Memory B cell (primary cell): ENCODE measurements around the gene VAMP2.

Source experiments
- ATAC-seq: fragments of 150-1000 bp; cut with Tn5 transposase; 2 replicates; pipeline ENCODE4 v1.10.0; 2021; ENCODE audit warnings: low read depth, mild to moderate bottlenecking, moderate library complexity
- DNase-seq, 2 donors: peaks; one replicate each; pipeline ENCODE4 v3.0.0; 2022; ENCODE audit warnings: low spot score in 2 of 2
- H3K27ac Mint-ChIP-seq: one replicate; pipeline ENCODE4 v1.8.0; 2022; ENCODE audit warnings: mild to moderate bottlenecking, moderate library complexity, mixed read lengths
- H3K27me3 Mint-ChIP-seq: one replicate; pipeline ENCODE4 v1.8.0; 2022; ENCODE audit warnings: mixed read lengths
- H3K36me3 Mint-ChIP-seq: one replicate; pipeline ENCODE4 v1.8.0; 2022; ENCODE audit warnings: mild to moderate bottlenecking, mixed read lengths
- H3K4me1 Mint-ChIP-seq: one replicate; pipeline ENCODE4 v1.8.0; 2022; ENCODE audit warnings: mixed read lengths
- H3K4me3 Mint-ChIP-seq: one replicate; pipeline ENCODE4 v1.8.0; 2022; ENCODE audit warnings: mild to moderate bottlenecking, moderate library complexity, mixed read lengths
- H3K9me3 Mint-ChIP-seq: one replicate; pipeline ENCODE4 v1.8.0; 2022; ENCODE audit warnings: mixed read lengths

VAMP2 gene

GRCh38 chr17:8163978-8164814 lies 1.4 kb upstream of the VAMP2 start:
- peak in 1 of 2 donors; percentile 22 for DNase-seq
- H3K27ac Mint-ChIP-seq = peak overlapping the region; percentile 98
- H3K27me3 Mint-ChIP-seq = no peaks in the 10 kb centered on the region
- H3K4me1 Mint-ChIP-seq = peaks cover 33% of the 10 kb centered on the region
- peaks cover 10% of the 10 kb centered on the region for H3K36me3 Mint-ChIP-seq
- ATAC-seq = no peak
- no peaks in the 10 kb centered on the region for H3K9me3 Mint-ChIP-seq
- peak overlapping the region; percentile 98 for H3K4me3 Mint-ChIP-seq

GRCh38 chr17:8162997-8163977 lies 539 bp upstream of the VAMP2 start:
- peak; percentile 16 for ATAC-seq
- Mint-ChIP-seq H3K4me3 (peak overlapping the region; percentile 98), H3K9me3 (no peaks in the 10 kb centered on the region), H3K27ac (peak overlapping the region; percentile 98), H3K27me3 (no peaks in the 10 kb centered on the region), H3K36me3 (peaks cover 10% of the 10 kb centered on the region), H3K4me1 (peaks cover 38% of the 10 kb centered on the region)
- peak in 1 of 2 donors; percentile 48 for DNase-seq

GRCh38 chr17:8161289-8162232 lies 1.2 kb downstream of the VAMP2 start:
- Mint-ChIP-seq H3K9me3 (no peaks in the 10 kb centered on the region), H3K4me1 (peaks cover 38% of the 10 kb centered on the region), H3K4me3 (peak overlapping the region; percentile 83), H3K27me3 (no peaks in the 10 kb centered on the region), H3K27ac (peak overlapping the region; percentile 98), H3K36me3 (peaks cover 10% of the 10 kb centered on the region)
- DNase-seq (no peak), ATAC-seq (no peak)

- H3K4me3 Mint-ChIP-seq = peak overlapping the region; percentile 83
- peaks cover 10% of the 10 kb centered on the region for H3K36me3 Mint-ChIP-seq
- H3K4me1 Mint-ChIP-seq = peaks cover 38% of the 10 kb centered on the region
- no peaks in the 10 kb centered on the region for H3K9me3 Mint-ChIP-seq
- H3K27me3 Mint-ChIP-seq = no peaks in the 10 kb centered on the region
- H3K27ac Mint-ChIP-seq = peak overlapping the region; percentile 98
- DNase-seq (no peak), ATAC-seq (no peak)
Measured at GRCh38 chr17:8160741-8161221, 2.0 kb downstream of the VAMP2 start.

- peaks cover 10% of the 10 kb centered on the region for H3K36me3 Mint-ChIP-seq
- peak overlapping the region; percentile 98 for H3K27ac Mint-ChIP-seq
- no peak for ATAC-seq
- H3K4me1 Mint-ChIP-seq = peaks cover 42% of the 10 kb centered on the region
- no peaks in the 10 kb centered on the region for H3K9me3 Mint-ChIP-seq
- no peaks in the 10 kb centered on the region for H3K27me3 Mint-ChIP-seq
- DNase-seq = no peak
- peak overlapping the region; percentile 68 for H3K4me3 Mint-ChIP-seq
Measured at GRCh38 chr17:8160224-8160577, 2.5 kb downstream of the VAMP2 start.

GRCh38 chr17:8159459-8160223 lies 3.1 kb downstream of the VAMP2 start:
- no peaks in the 10 kb centered on the region for H3K9me3 Mint-ChIP-seq
- H3K36me3 Mint-ChIP-seq = peaks cover 10% of the 10 kb centered on the region
- H3K4me1 Mint-ChIP-seq = peaks cover 45% of the 10 kb centered on the region
- no peak for ATAC-seq
- no peaks in the 10 kb centered on the region for H3K27me3 Mint-ChIP-seq
- DNase-seq = no peak
- H3K27ac Mint-ChIP-seq = peak overlapping the region; percentile 98
- no peak overlapping the region for H3K4me3 Mint-ChIP-seq

- DNase-seq = no peak
- H3K4me1 Mint-ChIP-seq = peaks cover 49% of the 10 kb centered on the region
- H3K27me3 Mint-ChIP-seq = no peaks in the 10 kb centered on the region
- H3K27ac Mint-ChIP-seq = peak overlapping the region; percentile 95
- H3K9me3 Mint-ChIP-seq = no peaks in the 10 kb centered on the region
- H3K36me3 Mint-ChIP-seq = peaks cover 12% of the 10 kb centered on the region
- ATAC-seq = no peak
- no peak overlapping the region for H3K4me3 Mint-ChIP-seq
Measured at GRCh38 chr17:8159032-8159400, 3.7 kb downstream of the VAMP2 start.

- Mint-ChIP-seq H3K4me3 (peak overlapping the region; percentile 65), H3K36me3 (peaks cover 12% of the 10 kb centered on the region), H3K27me3 (no peaks in the 10 kb centered on the region), H3K9me3 (no peaks in the 10 kb centered on the region), H3K4me1 (peaks cover 49% of the 10 kb centered on the region), H3K27ac (peak overlapping the region; percentile 95)
- ATAC-seq (peak; percentile 26), DNase-seq (peak; percentile 91)
Measured at GRCh38 chr17:8158267-8159031, 4.3 kb downstream of the VAMP2 start.

- Mint-ChIP-seq H3K36me3 (peaks cover 12% of the 10 kb centered on the region), H3K27me3 (no peaks in the 10 kb centered on the region), H3K4me3 (no peak overlapping the region), H3K9me3 (no peaks in the 10 kb centered on the region), H3K27ac (no peak overlapping the region), H3K4me1 (peaks cover 49% of the 10 kb centered on the region)
- ATAC-seq (peak; percentile 72), DNase-seq (peak; percentile 97 to 99)
Measured at GRCh38 chr17:8156246-8156992, 6.3 kb downstream of the VAMP2 start.

GRCh38 chr17:8155996-8156245 lies 6.8 kb downstream of the VAMP2 start:
- DNase-seq = no peak
- peaks cover 10% of the 10 kb centered on the region for H3K36me3 Mint-ChIP-seq
- no peaks in the 10 kb centered on the region for H3K9me3 Mint-ChIP-seq
- H3K4me3 Mint-ChIP-seq = no peak overlapping the region
- peaks cover 47% of the 10 kb centered on the region for H3K4me1 Mint-ChIP-seq
- H3K27ac Mint-ChIP-seq = no peak overlapping the region
- no peak for ATAC-seq
- H3K27me3 Mint-ChIP-seq = no peaks in the 10 kb centered on the region

GRCh38 chr17:8155231-8155995 lies 7.3 kb downstream of the VAMP2 start:
- Mint-ChIP-seq H3K4me1 (peaks cover 45% of the 10 kb centered on the region), H3K4me3 (no peak overlapping the region), H3K27ac (no peak overlapping the region), H3K36me3 (peaks cover 7% of the 10 kb centered on the region), H3K27me3 (no peaks in the 10 kb centered on the region), H3K9me3 (no peaks in the 10 kb centered on the region)
- DNase-seq (no peak), ATAC-seq (no peak)
